Measurements from ENCODE around the gene HDGF.
"Not testable (repeated sequence)": the region's sequence is repeated elsewhere in the genome, so short reads cannot be mapped to it uniquely, and the experiment has no call there.

HDGF gene

DNA sequence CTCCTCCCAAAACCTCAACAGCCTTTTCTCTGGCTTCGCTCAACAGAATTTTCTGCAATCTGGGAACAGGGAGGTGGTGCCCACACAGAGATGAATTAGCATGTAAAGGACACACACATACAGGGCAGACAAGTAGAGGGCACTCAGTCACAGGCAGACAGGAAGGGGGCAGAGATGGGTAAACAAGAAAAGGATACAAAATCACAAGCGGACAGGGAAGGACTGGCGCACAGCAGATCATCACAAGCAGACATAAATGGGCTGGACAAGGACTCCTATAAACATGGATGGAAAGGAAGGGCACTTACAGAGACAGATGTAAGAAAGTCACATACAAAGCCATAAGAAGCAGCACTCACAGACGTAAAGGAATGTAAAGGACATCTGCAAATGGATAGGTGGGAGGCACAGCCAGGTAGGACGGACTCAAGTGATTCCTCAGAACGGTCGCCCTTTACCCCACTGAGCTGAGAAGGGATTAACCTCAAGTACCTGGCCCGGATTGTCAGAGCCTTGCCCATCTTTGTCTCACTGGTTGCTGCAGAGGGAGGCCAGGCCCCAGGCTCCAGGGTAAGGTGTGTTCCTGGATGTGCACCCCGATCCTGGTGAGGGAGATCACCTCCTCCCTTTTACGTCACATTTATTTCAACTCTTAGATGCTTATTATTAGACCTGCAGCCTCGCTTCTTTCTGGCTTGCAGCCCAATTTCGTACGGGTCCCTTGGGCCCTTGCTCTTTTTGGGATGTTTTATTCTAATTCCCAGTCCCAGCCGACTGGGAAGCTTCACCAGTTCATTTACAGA lies 15.0 kb upstream of the HDGF start:
- DNase-seq = no peak

DNA sequence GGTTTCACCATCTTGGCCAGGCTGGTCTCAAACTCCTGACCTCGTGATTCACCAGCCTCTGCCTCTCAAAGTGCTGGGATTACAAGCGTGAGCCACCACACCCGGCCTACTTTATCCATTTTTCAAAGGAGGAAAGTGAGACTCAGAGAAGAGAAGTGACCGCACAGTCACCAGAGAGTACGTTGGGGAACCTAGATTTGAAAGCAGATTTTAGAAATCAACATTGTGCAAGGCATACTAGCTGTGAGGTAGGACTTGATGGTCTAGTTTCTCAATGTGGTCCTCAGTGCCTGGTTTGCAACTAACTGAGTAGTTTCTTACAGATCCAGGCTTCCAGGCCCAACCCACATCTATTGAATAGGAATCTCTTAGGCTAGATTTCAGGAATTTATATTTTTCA lies 14.2 kb upstream of the HDGF start:
- DNase-seq = no peak

DNA sequence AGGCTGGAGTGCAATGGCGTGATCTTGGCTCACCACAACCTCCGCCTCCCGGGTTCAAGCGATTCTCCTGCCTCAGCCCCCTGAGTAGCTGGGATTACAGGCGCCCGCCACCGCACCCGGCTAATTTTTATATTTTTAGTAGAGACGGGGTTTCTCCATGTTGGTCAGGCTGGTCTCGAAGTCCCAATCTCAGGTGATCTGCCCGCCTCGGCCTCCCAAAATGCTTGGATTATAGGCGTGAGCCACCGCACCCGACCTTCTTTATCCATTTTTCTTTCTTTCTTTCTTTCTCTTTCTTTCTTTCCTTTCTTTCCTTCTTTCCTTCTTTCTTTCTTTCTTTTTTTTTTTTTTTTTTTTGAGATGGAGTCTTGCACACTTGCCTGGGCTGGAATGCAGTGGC lies 13.7 kb upstream of the HDGF start:
- DNase-seq = not testable (repeated sequence)

DNA sequence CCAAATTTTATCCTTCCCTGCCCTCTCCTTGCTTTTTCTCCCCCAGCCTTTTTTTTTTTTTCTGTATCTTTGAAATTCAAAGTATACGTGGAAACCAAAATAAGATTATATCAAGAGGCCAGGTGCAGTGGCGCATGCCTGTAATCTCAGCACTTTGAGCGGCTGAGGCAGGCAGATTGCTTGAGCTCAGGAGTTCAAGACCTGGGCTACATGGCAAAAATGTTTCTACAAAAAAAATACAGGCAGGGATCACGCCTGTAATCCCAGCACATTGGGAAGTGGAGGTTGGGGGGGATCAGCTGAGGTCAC lies 9.3 kb upstream of the HDGF start:
- no peak for DNase-seq

DNA sequence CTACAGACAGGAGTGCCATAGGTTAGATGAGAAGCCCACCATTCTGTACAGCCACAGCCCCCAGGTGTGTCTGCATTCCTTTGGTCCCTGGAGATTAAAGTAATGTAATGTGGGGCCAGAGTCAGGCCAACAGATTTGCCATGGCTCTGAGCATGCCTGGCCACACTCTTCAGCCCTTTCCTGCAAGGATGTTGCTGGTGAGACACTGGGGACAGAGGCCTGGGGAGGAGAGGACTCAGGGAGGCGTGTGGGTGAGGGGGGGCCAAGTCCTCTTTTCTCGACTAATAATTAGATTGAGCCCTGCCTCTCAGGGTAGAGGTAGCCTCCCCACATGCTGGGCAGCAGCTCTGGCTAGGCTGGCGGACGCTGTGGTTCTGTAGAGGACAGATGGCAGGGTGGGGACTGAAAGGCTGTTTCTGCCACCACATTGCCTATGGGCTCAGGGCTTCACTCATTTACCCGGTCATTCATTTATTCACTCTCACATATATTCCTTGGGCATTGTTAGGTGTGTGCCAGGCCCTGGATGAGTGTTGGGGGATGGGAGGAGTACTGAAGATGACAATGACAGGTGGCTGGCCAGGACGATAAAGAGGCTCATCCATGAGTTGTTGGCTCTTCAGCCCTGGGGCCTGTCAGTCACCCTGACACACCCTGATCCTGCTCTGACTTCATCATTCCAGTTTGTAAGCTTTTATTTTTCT lies 8.8 kb upstream of the HDGF start:
- DNase-seq = no peak

DNA sequence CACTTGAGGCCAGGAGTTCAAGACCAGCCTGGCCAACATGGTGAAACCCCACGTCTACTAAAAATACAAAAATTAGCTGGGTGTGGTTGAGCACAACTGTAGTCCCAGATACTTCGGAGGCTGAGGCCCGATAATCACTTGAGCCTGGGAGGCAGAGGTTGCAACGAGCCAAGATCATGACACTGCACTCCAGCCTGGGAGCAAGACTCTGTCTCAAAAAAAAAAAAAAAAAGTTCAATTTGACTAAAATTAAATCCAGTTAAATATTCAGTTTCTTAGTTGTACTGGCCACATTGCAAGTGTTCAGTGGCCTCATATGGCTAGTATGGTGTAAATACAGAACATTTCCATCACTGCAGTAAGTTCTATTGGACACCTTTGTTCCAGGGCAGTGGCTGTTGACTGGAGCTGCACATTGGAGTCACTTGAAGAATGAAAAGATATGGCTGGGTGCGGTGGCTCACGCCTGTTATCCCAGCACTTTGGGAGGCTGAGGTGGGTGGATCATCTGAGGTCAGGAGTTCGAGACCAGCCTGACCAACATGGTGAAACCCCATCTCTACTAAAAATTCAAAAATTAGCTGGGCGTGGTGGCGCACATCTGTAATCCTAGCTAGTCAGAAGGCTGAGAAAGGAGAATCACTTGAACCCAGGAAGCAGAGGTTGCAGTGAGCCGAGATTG lies 6.2 kb upstream of the HDGF start:
- not testable (repeated sequence) for DNase-seq

DNA sequence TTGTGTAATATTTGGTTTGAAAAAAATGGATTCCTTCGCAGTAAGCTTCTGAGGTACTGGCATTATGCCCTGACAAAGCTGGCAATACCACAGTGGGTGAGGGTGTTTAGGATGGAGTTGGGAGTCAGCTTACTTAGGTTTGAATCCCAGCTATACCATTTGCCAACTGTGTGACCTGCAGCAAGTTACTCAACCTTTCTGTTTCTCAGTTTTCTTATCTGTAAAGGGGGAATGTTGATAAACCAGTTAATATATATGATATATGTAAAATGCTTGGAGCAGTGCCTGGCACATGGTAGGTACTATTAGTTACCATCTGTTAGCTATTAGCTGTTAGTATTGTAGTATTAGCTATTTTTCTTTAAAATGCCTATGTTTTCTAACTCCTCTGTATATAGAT lies 4.9 kb upstream of the HDGF start:
- DNase-seq = no peak

DNA sequence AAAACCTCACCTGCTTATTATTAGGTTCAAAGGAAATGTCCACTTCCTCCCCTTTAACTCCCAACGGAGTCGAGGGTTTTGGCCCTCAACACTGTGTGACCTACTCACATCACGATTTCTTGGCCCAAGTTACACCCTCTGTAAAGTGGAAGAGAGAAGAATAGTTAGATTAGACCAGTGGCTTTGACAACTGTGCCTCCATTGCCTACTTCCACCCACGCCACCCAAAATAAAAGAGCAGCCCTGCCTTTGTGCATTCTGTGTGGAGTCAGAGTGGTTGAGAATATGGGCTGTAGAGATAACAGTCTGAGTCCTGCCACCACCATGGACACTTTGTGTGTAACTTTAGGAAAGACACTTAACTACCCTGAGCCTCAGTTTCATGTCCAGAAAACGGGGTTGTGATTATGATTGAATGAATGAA lies 4.1 kb upstream of the HDGF start:
- DNase-seq = no peak

DNA sequence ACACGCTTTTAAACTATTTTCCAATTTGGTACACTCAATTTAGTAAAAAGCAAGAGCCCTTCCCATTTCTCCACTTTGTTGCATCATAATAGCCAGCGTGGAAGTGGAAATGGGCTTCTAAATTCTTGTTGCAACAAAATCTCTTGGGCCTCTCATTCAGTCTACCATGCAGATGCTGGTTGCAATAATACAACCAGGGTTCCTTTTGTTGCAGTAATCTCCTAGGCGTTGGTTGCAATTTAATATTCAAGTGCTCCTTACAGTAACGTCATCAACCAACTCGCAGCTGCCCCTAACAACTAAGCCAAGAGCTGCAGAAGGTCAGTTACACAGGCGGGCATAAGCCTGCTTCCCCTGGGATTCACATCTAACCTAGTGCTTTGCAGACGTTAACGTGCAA lies 2.7 kb upstream of the HDGF start:
- no peak for DNase-seq

DNA sequence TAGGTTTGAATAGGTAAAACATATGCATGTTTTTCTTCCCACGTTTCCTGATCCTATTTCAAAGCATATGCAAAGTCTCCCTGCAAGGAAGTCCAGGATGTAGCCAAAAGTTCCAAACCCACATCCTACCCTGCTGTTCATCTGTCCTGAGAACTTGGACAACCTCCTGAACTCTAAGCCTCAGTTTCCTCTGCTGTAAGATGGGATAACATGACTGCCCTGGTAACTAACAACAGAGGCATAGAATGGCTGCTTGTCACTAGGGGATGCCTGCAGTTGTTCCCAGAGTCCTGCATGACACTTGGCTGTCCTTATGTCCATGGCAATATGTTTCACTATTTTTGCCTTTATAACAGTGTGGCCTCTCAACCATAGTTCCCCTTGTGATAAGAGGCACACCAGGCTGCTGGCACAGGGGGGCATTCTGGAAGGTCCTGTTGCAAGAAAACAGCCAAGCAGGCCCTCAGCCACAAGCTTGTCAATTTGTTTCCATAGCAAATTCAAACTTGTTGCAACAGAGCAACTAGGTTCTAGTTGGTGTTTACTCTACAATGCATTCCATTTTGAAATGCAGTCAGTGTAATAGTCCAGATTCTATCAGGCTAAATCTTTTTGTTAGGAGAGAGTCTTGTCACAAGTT lies 1.5 kb upstream of the HDGF start:
- DNase-seq = no peak

DNA sequence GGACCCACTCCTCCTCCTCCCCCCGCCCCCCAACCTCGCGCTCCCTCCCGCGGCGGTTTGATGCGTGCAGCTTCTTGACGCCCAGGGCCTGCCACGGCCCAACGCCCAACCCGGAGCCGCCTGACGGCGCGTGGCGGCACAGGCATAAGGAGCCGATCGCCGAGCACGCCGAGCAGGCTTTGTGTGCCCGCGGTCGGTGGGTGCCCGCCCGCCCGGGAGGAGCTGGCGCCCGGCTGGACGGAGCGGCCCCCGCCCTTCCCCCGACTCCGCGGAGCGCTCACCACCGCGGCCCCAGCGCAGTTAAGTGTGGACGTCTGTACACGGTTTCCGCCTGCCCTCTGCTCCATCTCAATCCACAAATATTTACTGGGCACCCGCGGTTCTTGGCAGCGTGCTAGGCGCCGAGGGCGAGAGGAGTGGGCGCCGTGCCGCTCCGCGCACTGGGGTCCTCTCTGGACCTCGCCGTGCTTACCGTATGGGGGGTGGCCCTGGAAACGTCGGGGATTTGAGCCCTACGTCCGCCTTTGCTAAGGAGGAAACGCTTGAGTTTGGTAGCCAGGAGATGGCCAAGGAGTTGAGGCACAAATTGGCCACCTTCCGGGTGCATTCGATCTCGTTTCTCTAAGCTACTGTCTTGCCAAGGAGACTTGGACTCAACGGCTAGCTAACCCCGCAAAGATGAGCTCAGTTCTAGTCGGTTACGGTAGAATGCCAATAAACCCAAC lies 444 bp upstream of the HDGF start:
- peak; percentile 99 for DNase-seq

DNA sequence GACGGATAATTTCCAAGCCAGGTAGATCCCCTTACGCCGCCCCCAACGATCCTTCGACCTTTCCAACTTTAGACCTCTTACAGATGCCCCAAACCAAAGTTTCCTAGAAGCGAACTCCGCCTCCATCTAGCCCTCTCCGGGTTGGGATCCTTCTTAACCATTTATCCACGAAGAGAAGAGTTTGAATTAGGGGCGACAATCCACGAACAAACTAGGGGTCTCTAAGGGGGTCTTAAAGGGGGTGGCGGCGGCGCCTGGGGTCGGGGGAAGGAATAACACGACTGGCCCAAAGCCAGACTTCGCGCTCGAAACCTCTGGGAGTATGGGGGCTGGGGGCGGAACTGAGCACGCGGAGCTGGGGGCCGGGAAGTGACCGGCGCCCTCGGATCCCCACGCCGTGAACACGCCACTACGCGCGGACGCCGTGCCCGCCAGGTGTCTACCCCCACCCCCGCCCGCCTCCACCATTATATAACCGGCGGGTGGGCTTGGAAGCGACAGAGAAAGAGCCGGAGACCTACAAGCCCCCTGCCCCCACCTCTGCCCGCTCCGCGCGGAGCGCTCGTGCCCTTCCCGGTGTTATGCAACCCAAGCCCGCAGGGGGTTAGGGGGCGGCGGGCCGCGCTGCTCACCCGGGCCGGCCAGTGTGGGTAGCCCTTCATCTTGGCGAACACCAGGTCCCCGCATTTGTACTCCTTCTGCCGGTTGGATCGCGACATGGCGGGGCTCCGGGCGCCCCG lies 594 bp downstream of the HDGF start:
- peak; percentile 80 for DNase-seq

DNA sequence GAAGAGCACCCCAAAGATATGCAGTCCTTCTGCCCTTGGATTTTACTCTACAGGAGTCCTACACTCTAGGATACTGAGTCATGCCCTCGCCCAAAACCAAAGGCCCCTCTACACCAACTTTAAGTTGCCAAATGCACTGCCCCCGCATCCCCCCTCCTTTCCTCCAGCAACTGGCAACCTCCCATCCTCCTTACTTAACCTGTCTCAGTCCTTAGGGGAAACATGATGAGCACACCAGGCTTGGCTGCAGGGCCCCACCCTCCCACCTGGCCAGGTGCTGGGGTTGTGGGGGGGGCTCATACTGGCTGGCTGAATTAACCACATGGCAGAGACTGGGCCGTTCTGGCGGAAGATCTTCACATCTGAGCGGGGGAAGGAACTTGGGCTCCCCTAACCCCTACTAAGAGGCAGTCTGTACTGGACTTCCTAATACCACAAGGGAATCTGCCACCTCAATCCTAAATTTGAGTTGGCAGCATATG lies 1.2 kb downstream of the HDGF start:
- DNase-seq = peak; percentile 80

DNA sequence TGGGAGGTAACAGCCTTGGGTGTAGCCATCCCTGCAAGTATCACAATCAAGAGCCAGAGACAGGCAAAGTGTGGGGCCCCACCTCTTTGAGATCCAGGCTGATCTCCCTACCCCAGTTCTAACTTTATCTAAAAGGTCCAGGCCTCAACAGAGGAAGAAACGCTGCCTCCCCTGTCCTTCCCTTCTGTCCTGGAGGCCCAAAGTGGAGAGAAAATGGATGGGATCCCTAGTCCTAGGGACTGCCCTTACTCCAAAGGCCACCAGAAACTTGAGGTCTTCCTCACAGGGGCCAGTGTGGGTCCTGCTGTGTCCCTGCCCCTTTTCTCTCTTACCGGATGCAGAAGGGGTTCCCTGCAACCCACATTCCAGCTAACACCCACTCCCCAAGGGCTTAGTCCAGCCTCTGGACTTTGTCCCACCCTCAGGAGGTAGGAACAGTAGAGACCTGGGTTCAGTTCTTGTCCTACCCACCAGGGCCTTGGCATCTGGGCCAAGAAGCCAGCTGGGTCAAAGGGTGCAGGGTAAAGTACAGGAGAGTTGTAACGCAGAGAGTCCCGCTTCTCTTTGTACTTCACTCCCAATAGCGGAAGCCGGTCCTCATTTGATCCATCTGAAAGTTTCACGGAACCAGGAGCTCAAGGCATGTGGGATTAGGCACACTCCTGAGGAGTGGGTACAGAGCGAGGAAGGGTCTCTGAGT lies 1.9 kb downstream of the HDGF start:
- DNase-seq = no peak

DNA sequence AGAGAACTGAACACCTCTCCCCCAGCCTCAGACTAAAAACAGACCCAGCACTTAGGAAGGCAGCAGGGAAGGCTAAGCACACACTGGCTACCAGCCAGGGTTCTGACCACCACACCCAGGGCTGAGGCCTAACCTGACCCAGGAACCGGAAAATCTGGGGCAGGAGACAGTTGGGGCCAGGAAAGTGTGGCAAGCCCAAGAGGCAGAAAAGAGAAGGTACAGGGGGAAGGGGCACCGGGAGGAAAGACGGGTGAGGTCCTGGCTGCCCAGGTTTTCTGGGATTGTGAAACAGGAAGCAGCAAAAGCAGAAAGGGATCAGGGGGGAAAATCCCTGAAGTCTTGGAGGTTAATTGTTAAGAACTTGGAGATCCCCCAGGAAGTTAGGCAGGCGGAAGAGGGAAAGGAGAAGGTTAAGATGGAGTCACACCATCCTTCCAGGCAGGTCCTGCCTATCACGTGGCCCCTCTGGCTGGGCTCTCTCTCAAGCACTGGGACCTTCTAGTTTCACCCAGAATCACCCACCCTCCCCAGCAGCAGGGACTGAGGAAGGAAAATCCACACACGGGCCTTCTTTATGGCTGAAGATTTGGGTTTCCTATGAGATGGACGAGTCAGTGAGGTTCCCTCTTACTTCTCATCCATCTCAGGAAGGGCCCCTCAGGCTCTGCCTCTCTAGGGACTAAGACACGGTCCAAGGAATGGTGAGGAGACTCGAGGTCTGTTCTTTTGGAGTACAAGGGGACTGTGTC lies 2.6 kb downstream of the HDGF start:
- peak; percentile 73 for DNase-seq

DNA sequence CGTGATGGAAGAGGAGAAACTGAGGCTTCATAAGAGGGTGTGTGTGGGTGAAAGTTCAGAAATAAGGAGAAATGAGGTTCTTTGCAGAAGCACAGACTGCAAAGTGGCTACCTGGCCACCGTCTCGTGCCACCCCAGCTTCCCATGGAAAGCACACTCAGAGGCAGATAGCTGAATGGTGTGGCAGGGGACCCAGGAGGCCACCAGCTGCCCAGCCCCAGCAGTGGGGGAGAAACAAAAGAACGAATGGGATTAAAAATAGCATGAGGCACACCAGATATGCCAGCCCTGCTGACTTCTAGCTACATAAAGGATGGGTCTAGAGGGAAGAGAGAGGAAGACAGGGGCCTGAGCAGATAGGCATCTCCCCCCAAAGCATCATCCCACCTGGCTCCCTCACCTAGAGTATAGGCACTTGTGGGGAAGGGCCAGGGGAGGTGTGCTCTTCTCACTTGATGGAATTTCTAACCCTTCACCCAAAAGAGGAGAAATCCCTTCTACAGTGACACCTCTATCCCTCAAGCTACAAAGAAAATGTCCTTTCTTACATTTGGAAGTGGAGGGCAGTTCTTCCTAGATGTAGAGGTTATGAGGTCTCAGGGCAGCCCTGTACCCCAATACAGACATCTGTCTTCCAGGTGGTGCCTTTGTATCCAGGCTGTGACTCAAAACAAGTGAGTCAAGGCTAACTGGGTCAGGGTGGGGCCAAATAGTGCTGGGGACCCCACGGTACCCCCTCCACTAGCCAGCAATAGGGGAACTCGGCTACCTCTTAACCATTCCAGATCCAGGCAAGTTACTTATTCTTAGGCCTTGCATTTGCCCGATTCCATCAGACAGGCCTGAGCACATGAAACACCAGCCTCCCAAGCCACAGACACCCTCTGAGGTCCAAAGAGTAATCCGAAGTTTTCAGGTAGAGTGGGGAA lies 3.5 kb downstream of the HDGF start:
- DNase-seq = no peak

DNA sequence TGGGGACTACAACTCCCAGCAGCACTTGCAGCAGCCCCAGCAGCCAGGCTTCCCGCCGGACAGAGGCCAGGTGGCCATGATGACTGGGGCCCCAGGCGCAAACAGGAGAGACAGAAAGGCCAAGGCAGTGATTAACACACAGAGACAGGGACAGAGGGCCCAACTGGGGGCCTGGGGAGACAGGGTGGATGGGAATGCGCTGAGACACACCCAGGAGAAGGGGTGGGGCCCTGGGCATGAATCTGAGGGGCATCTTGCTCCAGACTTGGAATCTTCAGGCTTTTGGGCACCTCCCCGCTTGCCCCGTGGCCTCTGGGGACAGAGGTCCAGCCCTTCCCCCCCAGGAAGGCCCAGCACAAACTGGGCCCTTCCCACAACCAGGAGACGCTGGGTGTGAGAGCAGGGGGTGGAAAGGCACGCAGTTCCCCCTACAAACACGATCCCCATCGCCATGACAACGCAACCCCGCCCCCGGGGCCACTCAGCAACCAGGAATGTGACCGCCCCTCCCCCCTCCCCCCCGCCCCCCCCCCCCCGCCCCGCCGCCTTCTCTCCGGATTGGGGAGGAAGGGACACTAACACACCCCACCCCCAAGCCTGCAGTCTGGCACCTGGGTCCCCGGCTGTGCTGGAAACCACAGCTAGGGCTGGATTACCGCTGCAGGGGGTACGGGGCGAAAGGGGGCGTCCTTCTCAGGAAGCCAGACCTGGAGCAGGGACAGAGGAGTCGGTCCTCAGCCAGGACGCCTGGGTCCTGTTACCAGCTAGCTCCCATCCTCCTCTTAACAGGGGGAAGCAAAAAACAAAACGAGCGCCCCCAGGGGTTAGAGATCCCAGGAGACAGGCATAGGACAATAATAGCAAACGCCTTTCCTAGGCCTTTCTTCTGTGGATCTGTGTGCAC lies 4.5 kb downstream of the HDGF start:
- peak; percentile 81 for DNase-seq

DNA sequence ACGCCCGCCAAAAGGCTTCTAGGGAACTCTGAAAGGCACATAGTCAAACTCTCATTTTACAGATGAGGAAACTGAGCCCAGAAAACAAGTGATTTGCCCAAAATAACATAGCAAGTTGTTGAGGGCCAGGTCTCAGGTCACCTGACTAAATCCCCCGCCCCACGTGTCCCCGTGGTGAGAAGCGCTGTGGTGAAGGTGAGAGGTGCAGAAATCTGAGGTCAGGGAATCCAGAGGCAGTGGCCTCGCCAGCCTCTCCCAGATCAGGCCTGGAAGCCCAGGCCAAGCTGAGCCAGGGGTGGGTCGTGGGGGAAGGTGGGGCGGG lies 5.1 kb downstream of the HDGF start:
- DNase-seq = no peak

DNA sequence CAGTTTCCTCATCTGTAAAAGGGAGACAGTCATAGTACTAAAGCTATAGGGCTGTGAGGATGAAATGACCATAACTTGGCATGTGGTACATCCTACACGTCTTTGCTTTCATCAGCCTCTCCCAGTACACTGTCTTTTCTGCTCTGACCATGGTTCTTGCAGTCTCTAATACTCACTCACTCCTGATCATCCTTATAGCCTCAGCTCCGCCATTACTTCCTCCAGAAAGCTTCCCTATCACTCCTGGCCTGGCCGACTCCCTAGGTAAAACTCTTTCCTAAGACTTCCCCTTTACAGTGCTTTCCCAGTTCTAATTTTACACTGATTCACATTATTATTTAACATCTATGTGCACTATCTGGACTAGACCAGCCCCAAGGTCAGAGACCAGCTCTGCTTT lies 5.6 kb downstream of the HDGF start:
- DNase-seq = no peak
